WERI-Rb-1 (cell line): Measurements from ENCODE around the gene LLCFC1.

Source experiments
- DNase-seq: peaks from one replicate; pipeline ENCODE4 v3.0.0-alpha.2; 2020
- H3K27ac ChIP-seq: fragments of 250-450 bp; sonication (Bioruptor Pico); 2 replicates; pipeline ENCODE4 v1.5.1; 2020; ENCODE audit warnings: mild to moderate bottlenecking, moderate library complexity
- H3K27me3 ChIP-seq: fragments of 250-450 bp; sonication (Bioruptor Pico); 2 replicates; pipeline ENCODE4 v1.5.1; 2021; ENCODE audit warnings: mild to moderate bottlenecking, low read depth, moderate library complexity; ENCODE audit not compliant: insufficient read depth, severe bottlenecking
- H3K36me3 ChIP-seq: fragments of 250-450 bp; sonication (Bioruptor Pico); 2 replicates; pipeline ENCODE4 v1.5.1; 2020; ENCODE audit warnings: mild to moderate bottlenecking, moderate library complexity
- H3K4me3 ChIP-seq: 2 replicates; pipeline ENCODE4 v1.5.1; 2011; ENCODE audit warnings: low read depth, mild to moderate bottlenecking, control low read depth, low read length
- H3K9me3 ChIP-seq: fragments of 250-450 bp; sonication (Bioruptor Pico); 2 replicates; pipeline ENCODE4 v1.5.1; 2021; ENCODE audit warnings: mild to moderate bottlenecking, moderate library complexity; ENCODE audit not compliant: severe bottlenecking
- CTCF ChIP-seq: IDR thresholded peaks from 2 replicates; pipeline ENCODE4 v1.5.1; 2011; ENCODE audit warnings: low read depth, mild to moderate bottlenecking, control low read depth, inconsistent platforms, low read length

The LLCFC1 gene

GRCh38 chr7:142898377-142899170 is 40.7 kb upstream of the LLCFC1 start:
- no peaks in the 10 kb centered on the region for H3K36me3 ChIP-seq
- H3K9me3 ChIP-seq: no peaks in the 10 kb centered on the region
- DNase-seq: no peak
- TF ChIP-seq CTCF: no peak
- H3K27ac ChIP-seq: no peak overlapping the region
- H3K27me3 ChIP-seq: no peaks in the 10 kb centered on the region
- no peak overlapping the region for H3K4me3 ChIP-seq

DNA sequence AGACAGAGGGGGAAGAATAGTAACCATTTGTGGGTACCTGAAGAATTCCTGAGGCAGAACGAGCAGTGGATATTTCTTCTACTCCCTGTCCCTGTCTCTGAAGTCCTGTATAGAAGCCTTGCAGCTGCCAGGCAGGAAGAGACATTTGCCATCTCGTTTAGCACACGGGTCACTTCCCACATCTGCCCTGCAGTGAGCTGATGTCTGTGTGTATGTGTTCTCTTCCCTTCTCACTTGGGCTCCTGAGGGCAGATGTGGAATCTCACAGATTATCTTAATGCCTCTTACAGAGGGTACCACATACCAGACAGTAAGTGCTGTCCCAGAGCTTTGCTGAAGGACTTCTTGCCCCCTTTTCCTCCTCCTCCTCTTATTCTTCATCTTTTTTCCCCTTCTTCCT is 39.6 kb upstream of the LLCFC1 start:
- H3K9me3 ChIP-seq: peaks cover 8% of the 10 kb centered on the region
- H3K27ac ChIP-seq: no peak overlapping the region
- H3K4me3 ChIP-seq: no peak overlapping the region
- no peaks in the 10 kb centered on the region for H3K36me3 ChIP-seq
- DNase-seq: no peak
- TF ChIP-seq CTCF: no peak
- no peaks in the 10 kb centered on the region for H3K27me3 ChIP-seq

GRCh38 chr7:142901426-142902259 is 37.6 kb upstream of the LLCFC1 start:
- Histone ChIP-seq H3K27ac (0 out of 2 replicates have a peak overlapping the region, but pooled peaks have one; percentile 3), H3K4me3 (no peak overlapping the region), H3K9me3 (peaks cover 12% of the 10 kb centered on the region), H3K36me3 (no peaks in the 10 kb centered on the region), H3K27me3 (no peaks in the 10 kb centered on the region)
- peak; percentile 36 for DNase-seq
- no peak for TF ChIP-seq CTCF

GRCh38 chr7:142904128-142904527 is 35.2 kb upstream of the LLCFC1 start:
- Histone ChIP-seq H3K4me3 (no peak overlapping the region), H3K27me3 (no peaks in the 10 kb centered on the region), H3K9me3 (peaks cover 12% of the 10 kb centered on the region), H3K27ac (no peak overlapping the region), H3K36me3 (no peaks in the 10 kb centered on the region)
- TF ChIP-seq CTCF: no peak
- no peak for DNase-seq

GRCh38 chr7:142905759-142906158 is 33.5 kb upstream of the LLCFC1 start:
- Histone ChIP-seq H3K27ac (no peak overlapping the region), H3K36me3 (no peaks in the 10 kb centered on the region), H3K9me3 (peaks cover 12% of the 10 kb centered on the region), H3K4me3 (no peak overlapping the region), H3K27me3 (no peaks in the 10 kb centered on the region)
- TF ChIP-seq CTCF: no peak
- no peak for DNase-seq
